Superior temporal gyrus (tissue), 1 donor: Measurements from ENCODE around the gene FGF22.

Experiments used
- DNase-seq: peaks from one replicate; pipeline ENCODE4 v3.0.0-alpha.2; 2016; ENCODE audit errors: extremely low spot score

The FGF22 gene

GRCh38 chr19:643736-644135 lies 4.1 kb downstream of the FGF22 start:
- no peak for DNase-seq

- no peak for DNase-seq
Measured at GRCh38 chr19:644363-644762, 4.7 kb downstream of the FGF22 start.

- no peak for DNase-seq
Measured at GRCh38 chr19:644789-645188, 5.1 kb downstream of the FGF22 start.

- no peak for DNase-seq
Measured at GRCh38 chr19:645912-646778, 6.5 kb downstream of the FGF22 start.

GRCh38 chr19:646779-647565 lies 7.3 kb downstream of the FGF22 start:
- no peak for DNase-seq

- no peak for DNase-seq
Measured at GRCh38 chr19:647566-648284, 8.0 kb downstream of the FGF22 start.

- no peak for DNase-seq
Measured at GRCh38 chr19:648305-648704, 8.6 kb downstream of the FGF22 start.

- no peak for DNase-seq
Measured at GRCh38 chr19:648904-649801, 9.5 kb downstream of the FGF22 start.

GRCh38 chr19:650121-650520 lies 10.4 kb downstream of the FGF22 start:
- DNase-seq = no peak

GRCh38 chr19:651114-651818 lies 11.6 kb downstream of the FGF22 start:
- no peak for DNase-seq

- no peak for DNase-seq
Measured at GRCh38 chr19:651991-652390, 12.3 kb downstream of the FGF22 start.

- DNase-seq = no peak
Measured at GRCh38 chr19:652467-653389, 13.0 kb downstream of the FGF22 start.

GRCh38 chr19:653425-653824 lies 13.7 kb downstream of the FGF22 start:
- no peak for DNase-seq

GRCh38 chr19:655691-656090 lies 16.0 kb downstream of the FGF22 start:
- no peak for DNase-seq

- no peak for DNase-seq
Measured at GRCh38 chr19:656751-657559, 17.3 kb downstream of the FGF22 start.

GRCh38 chr19:657611-658010 lies 17.9 kb downstream of the FGF22 start:
- DNase-seq = no peak

GRCh38 chr19:658059-658839 lies 18.6 kb downstream of the FGF22 start:
- no peak for DNase-seq
